Left forelimb (tissue), 1 donor: ENCODE results near the gene RGS13.

ENCODE experiments used
- DNase-seq: peaks from one replicate; pipeline ENCODE4 v3.0.0-alpha.2; 2018; ENCODE audit warnings: low spot score

Gene RGS13

DNA sequence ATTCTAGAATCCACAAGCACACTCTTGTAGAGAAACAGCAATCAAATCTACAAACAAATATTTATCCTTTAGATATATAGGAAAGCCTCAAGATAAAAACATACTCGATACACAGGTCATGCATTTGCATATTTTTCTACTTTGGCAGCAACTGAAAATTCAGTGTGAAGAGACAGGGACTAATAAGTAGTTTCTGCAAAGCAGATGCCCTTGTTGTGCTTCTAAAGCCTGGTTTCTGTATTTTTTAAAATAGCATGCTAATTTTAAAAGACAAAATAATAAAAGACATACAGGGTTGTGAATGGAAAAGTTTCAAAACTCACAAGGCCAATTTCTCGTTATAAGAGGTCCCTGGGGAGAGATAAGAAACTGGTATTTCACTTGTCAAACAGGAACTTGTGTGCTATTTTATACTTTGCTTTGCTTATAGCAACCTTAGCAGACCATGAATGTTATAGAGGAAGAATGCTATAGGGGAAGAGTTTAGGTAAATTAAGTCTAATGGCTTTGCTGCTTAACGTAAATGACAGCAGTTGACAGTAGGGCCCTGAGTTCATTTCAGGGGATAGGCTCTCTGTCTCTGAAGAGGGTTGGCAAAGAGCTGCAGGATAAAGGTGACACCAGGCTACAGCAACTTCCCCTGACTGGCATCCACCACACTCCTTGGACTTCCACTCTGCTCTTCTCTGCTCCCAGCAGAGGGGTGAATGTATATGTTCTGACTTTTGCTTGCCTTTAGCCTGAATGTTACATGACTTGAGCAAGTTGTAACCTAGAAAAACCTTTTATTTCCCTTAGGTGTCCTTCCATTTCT, 9.4 kb upstream of the RGS13 start:
- DNase-seq, result no peak

GRCh38 chr1:192627901-192628300, 8.0 kb upstream of the RGS13 start:
- DNase-seq, result no peak

DNA sequence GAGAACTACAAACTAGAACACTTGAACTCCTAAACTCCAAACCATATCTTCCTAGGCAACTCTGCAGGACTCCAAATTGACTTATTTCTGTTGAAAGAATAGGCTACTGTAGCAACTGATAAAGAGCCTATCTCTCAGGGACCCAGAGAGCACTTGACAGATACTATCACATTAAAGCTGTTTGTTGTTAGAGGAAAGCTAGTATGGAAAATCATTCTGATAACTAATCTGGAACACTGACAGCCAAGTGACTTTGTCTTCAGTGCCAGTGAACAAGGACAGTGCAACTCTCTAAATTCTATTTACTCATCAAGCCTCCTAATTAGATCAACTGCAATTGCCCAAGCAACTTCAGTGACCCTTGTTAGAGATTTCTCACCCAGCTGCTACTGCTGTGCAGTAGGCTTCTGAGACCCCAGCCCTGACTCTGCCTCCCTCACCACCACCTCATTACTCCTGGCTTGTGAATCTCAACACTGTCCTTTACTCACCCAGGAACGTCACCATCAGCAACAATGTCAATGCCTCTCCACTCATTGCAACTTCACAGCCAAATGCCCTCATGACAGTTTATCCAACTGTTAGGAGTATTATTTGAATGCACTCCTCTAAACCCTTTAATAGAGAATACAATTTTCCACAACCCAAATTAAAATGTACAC, 7.4 kb upstream of the RGS13 start:
- no peak for DNase-seq

GRCh38 chr1:192629612-192630011, 6.3 kb upstream of the RGS13 start:
- DNase-seq, result no peak

GRCh38 chr1:192630521-192631287, 5.2 kb upstream of the RGS13 start:
- no peak for DNase-seq

DNA sequence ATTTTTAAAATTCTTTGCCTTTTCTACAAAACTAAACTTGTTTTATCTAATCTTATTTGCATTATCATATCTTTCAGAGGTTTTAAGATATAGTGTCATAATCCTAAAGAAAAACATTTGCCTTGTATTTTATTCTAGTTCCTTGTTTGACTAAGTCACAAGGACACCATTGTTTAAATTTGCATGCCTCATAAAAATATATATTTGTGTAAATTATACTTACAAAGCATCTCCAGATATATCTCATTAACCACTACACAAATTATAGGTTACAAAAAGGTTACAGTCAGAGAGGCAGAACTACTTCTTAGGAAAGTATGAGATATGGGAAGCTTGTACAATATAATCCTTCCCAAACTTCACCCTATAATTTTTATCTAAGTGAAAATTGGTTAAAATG, 4.2 kb upstream of the RGS13 start:
- DNase-seq, result no peak

GRCh38 chr1:192632188-192632587, 3.8 kb upstream of the RGS13 start:
- DNase-seq, result no peak

- no peak for DNase-seq
Measured at GRCh38 chr1:192632641-192633532, 3.1 kb upstream of the RGS13 start.

GRCh38 chr1:192633533-192634253, 2.3 kb upstream of the RGS13 start:
- no peak for DNase-seq

DNA sequence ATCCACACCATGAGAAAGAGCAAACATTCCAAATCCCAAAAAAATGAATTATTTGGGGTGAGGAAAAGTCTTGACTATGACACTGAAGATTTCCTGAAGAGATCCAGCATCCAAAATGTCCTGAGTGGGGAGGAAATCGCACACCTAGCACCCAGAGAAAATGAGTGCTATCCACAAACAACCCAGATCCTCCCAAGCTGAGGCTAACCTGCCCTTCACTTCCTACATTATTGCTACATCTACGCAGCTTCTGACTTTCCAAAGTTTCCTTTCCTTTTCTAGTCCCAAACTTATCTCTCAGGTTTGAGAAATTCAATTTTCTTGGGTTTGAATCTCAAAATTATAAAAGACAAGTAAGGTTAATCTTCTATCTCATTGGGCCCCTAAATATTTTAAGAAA, 906 bp upstream of the RGS13 start:
- no peak for DNase-seq

DNA sequence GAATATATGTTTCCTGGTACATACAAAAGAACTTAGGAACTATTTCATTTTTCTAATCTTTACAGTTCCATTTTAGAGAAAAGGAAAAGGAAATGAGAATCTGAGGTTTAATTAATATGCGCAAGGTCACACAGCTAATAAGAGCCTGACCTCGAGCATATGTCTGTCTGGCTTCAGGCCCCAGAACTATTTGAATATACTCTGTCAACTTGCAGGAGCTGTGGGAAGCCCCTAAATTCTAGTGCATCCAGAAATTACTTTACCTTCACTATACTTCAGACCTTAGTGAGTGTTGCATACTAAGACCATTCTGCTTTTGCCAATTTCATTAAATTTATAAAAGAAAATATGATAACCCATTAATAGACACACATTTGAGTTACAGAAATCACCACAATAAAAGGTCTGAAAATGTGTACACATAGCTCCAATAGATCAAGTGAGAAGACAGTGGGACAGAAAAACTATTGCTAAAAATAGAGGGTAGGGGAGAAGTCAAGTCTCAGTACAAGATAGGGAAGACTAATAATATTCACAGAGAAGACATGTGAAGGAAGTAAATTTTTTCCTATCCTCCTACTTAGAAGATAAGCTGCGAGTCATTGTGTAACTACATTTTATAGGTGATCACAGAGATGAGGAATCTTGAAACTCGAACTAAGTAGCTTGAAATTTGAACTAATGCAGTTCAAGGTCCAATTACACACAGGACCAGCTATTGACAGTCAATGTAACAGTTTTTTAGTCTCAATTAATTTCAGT, 3.8 kb downstream of the RGS13 start:
- DNase-seq, result no peak

GRCh38 chr1:192652159-192652558, 16.2 kb downstream of the RGS13 start:
- DNase-seq, result no peak

- DNase-seq, result no peak
Measured at GRCh38 chr1:192654120-192654519, 18.2 kb downstream of the RGS13 start.

GRCh38 chr1:192654591-192655251, 18.8 kb downstream of the RGS13 start:
- DNase-seq, result no peak

DNA sequence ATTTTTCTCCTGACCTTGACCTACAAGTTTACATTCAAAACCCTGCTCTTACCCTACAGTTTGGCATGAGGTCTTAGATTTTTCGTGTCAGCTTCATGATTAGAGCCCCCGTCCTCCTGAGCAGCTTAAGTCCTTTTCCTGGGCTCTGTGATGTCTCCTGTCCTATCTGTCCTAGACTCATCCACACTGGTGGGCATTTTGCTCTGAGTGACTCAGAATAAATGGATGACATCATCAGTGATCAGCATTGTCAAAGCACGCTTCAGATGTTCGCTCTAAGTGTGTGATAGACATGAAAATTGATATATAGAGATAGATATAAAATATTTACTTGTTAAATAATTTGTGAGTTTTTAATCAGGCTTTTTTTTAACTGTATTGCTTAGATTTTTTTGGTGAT, 21.8 kb downstream of the RGS13 start:
- DNase-seq, result no peak

GRCh38 chr1:192658255-192658654, 22.3 kb downstream of the RGS13 start:
- DNase-seq, result no peak

GRCh38 chr1:192660613-192661012, 24.7 kb downstream of the RGS13 start:
- DNase-seq, result no peak

DNA sequence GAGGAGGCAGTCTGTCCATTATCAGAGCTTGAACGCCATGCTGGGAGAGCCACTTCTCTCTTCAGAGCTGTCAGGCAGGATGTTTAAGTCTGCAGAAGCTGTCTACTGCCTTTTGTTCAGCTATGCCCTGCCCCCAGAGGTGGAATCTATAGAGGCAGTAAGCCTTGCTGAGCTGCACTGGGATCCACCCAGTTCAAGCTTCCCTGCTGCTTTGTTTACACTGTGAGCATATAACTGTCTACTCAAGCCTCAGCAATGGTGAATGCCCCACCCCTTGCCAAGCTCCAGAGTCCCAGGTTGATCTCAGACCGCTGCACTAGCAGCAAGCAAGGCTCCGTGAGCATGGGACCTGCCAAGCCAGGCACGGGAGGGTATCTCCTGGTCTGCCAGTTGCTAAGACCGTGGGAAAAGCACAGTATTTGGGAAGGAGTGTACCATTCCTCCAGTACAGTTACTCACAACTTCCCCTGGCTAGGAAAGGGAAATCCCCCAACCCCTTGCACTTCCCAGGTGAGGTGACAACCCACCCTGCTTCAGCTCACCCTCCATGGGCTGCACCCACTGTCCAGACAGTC, 32.5 kb downstream of the RGS13 start:
- no peak for DNase-seq

DNA sequence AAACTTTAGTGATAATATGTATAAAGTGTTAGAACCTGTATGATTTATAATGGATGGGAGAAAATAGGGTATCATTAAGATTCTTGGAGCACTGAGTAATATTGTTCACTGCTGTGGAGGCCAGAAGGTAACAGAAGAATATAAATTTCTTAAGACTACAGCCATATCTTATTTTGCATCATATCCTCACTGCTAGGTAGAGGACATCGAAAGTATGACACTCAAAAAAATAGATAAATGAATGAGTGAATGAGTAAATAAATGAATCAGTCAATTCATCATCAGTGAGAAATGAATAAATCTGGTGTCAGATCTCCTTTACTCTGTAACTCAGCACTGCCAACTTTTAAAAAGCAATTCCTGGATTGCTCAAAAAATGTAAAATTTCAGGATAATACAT, 33.2 kb downstream of the RGS13 start:
- no peak for DNase-seq

- DNase-seq, result no peak
Measured at GRCh38 chr1:192675716-192676115, 39.8 kb downstream of the RGS13 start.
